Small intestine (tissue), 7 donors: ENCODE measurements around the gene GRB10. TPM values are rescaled to one million over a fixed set of nuclear protein-coding genes. Genes with fewer than 3 reads are reported as not detected.

Experiments used
- DNase-seq, 2 donors: peaks; one replicate each; pipeline versions ENCODE4 v3.0.0 to v3.0.0-alpha.2; 2013
- FAIRE-seq: peaks from 2 replicates; lab custom pipeline; 2012; peaks lifted over from hg19 to GRCh38; lab: Jason Lieb, UNC
- H3K27ac ChIP-seq, 3 donors: one replicate each; pipeline ENCODE4 v1.5.1; 2013; ENCODE audit warnings: low read length in 2 of 3, mild to moderate bottlenecking in 2 of 3, control low read depth in 1 of 3, inconsistent platforms in 1 of 3, low read depth in 1 of 3, moderate library complexity in 1 of 3
- H3K27me3 ChIP-seq, 3 donors: one replicate each; pipeline ENCODE4 v1.6.1; 2013; ENCODE audit warnings: low read length in 3 of 3, inconsistent platforms in 1 of 3; ENCODE audit not compliant: control insufficient read depth in 3 of 3, insufficient read depth in 3 of 3
- H3K36me3 ChIP-seq, 3 donors: one replicate each; pipeline ENCODE4 v1.6.1; 2013; ENCODE audit warnings: low read length in 3 of 3, inconsistent platforms in 1 of 3, low read depth in 1 of 3, mild to moderate bottlenecking in 1 of 3, moderate library complexity in 1 of 3; ENCODE audit not compliant: control insufficient read depth in 3 of 3, insufficient read depth in 2 of 3
- H3K4me1 ChIP-seq, 3 donors: one replicate each; pipeline ENCODE4 v1.6.1; 2013; ENCODE audit warnings: low read length in 2 of 3, inconsistent platforms in 1 of 3, low read depth in 1 of 3, mild to moderate bottlenecking in 1 of 3, moderate library complexity in 1 of 3; ENCODE audit not compliant: control insufficient read depth in 3 of 3, insufficient read depth in 2 of 3
- H3K4me3 ChIP-seq, 3 donors: one replicate each; pipeline ENCODE4 v1.5.1; 2013; ENCODE audit warnings: low read length in 3 of 3, control low read depth in 1 of 3, inconsistent platforms in 1 of 3, low read depth in 1 of 3, mild to moderate bottlenecking in 1 of 3, moderate library complexity in 1 of 3
- H3K9me3 ChIP-seq, 2 donors: one replicate each; pipeline ENCODE4 v1.6.1; 2013; ENCODE audit warnings: low read depth in 1 of 2, low read length in 1 of 2; ENCODE audit not compliant: control insufficient read depth in 2 of 2, insufficient read depth in 1 of 2
- WGBS, 3 donors: extraction: QIAGEN DNeasy Blood & Tissue Kit; methylation state at CpG; one replicate each; pipeline ENCODE4 v1.1.7; 2013; 5-methylcytosine and 5-hydroxymethylcytosine counted together
- polyA plus RNA-seq, 4 donors: library from polyadenylated mRNA; stranded (reverse) in 3 of 4; unstranded in 1 of 4; fragments of 200-250 nt in 3 of 4; fragments of 120-200 nt in 1 of 4; gene quantifications; one replicate each; pipeline versions ENCODE4 v1.2.1 to v1.2.3, GENCODE V29; 2013
- donor health status: healthy with polysubstance abuse.
- donor health status: control.
- donor health status: control.
- donor health status: Bipolar disorder and iron deficiency.
- donor health status: healthy.

GRB10 gene
- polyA plus RNA-seq, 4 donors: 14.5 to 33.8 (median 22.1) TPM

DNA sequence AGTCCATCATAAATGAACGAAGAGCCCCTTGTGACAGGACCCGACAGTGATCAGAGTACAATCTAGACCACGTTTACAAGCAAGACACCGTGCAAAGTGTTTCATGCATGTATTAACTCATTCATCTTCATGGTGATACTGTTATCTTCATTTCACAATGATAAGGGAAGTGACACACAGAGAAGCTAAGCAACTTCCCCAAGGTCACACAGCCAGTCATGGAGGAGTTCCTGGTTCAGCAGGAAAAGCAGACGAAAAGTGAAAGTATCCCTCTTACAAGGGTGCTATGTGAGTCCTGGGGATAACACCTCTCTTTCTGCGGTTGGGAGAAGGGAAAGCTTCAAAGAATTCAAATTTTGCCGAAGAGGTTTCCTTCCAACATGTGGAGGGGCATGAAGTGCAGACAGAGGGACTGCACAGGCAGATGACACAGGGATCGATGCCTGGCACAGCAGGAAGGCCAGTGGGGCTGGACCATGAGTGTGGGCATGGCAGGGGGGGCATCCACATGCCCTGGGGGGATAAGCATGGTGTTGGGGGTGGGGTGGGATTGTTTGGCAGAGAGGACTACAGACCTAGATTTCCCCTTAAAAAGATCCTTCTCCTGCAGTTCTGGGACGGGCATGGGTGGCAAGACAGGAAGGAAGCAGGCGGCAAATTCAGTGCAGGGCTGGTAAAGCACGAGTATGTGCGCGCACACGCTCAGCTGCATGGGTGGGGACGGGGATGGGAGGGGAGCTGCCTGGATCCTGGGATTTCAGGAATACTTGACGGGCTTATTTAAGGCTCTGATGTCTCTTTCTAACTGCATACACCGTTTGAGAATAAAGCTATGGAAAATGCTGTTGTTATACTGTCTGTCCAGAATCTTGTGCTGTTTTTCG, 184.0 kb downstream of the GRB10 start:
- no peak overlapping the region for H3K4me3 ChIP-seq
- H3K9me3 ChIP-seq: no peaks in the 10 kb centered on the region
- H3K4me1 ChIP-seq: no peaks in the 10 kb centered on the region
- H3K27ac ChIP-seq: no peak overlapping the region
- FAIRE-seq (no peak), DNase-seq (no peak)
- WGBS, 3 donors: 79 to 84% (median 83%) methylated on average over 18 of the region's 18 CpGs
- no peaks in the 10 kb centered on the region for H3K27me3 ChIP-seq
- peaks cover 6 to 28% (median 7%) of the 10 kb centered on the region in 3 donors for H3K36me3 ChIP-seq

DNA sequence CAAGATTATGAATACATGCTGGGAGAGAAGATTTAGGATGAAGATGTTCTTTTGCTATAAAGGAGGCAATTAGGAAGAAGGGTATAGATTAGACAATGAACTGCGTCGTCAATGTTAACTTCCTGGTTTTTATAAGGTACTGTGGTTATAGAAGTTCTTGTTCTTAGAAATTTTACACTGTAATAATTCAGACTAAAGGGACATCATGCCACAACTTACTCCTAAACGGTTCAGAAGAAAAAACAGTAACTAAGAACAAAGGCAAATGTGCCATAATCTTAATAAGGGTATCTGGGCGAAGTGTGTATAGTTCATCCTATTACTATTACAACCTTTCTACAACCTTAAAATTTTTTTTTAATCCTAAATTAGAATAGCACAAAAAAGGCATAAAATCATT, 186.2 kb downstream of the GRB10 start:
- DNase-seq (no peak), FAIRE-seq (no peak)
- Histone ChIP-seq H3K27ac (no peak overlapping the region), H3K4me3 (no peak overlapping the region), H3K36me3 (peaks cover 5 to 34% (median 6%) of the 10 kb centered on the region in 3 donors), H3K27me3 (no peaks in the 10 kb centered on the region), H3K4me1 (peaks cover 0 to 5% (median 0%) of the 10 kb centered on the region in 3 donors), H3K9me3 (no peaks in the 10 kb centered on the region)
- WGBS, 3 donors: 71 to 80% (median 71%) methylated on average over 4 of the region's 4 CpGs

DNA sequence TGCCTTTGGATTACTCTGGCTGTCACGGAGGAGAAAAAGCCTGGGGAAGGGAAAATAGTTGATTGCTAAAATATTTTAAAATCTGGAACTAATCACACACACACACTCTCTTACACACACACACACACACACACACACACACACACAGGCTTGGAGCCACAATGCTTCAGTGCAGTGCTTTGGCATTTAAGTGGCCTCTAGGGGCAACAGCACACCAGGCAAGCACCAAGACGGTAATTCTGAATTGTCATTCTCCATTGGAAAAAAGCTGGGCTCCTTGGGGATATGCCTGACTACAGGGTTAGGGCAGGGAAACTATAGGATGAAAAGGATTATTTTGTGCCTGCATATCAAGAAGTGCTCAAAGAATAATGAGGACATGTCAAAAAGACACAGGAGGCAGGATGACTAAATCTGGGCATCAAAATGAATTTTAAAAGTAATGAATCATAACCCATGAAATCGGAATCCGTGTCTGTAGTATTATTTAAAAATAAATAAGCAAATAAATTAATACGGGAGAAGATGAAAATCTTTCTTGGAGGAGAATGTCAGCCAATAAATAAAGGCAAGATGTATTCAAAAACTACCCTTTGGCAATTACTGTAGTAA, 187.1 kb downstream of the GRB10 start:
- Histone ChIP-seq H3K27me3 (no peaks in the 10 kb centered on the region), H3K36me3 (peaks cover 5 to 34% (median 6%) of the 10 kb centered on the region in 3 donors), H3K9me3 (no peaks in the 10 kb centered on the region), H3K4me3 (no peak overlapping the region), H3K4me1 (peaks cover 0 to 12% (median 0%) of the 10 kb centered on the region in 3 donors), H3K27ac (no peak overlapping the region)
- DNase-seq (peak; percentile 48 to 53), FAIRE-seq (no peak)
- 47 to 75% (median 56%) methylated on average over 5 of the region's 5 CpGs for WGBS, 3 donors

DNA sequence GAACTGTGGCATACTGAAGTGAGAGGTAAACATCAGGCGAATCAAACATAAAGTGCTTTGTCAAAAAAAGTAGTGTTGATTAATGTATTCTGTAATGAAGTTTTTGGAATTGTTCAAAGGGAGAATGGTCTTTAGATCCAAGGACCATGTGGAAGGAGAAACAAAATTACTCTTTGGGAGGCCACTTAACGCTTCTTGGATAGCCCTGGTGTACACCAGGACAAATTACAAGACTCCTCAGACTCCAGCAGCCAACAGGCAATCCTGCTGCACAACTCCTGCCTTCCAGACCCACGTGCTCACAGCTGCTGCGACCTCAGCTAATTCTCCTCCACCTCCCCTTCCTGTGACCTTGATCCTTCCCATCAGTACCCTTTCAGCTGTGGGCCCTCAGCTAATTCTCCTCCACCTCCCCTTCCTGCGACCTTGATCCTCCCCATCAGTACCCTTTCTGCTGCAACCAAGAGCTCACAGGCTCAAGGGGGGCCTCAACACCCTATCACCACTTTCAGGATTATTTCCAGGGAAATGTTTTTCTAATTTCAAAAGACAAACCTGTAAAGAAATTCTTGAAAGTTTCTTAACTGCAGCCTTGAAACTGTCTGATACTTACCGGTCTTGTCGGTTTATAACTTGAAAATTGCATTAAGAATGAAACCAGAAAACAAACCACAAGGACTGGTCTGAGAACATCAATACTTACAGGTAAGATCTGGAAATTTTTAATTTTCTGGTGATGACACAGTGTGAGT, 187.8 kb downstream of the GRB10 start:
- no peak for DNase-seq
- Histone ChIP-seq H3K27ac (no peak overlapping the region), H3K27me3 (no peaks in the 10 kb centered on the region), H3K9me3 (no peaks in the 10 kb centered on the region), H3K36me3 (peaks cover 5 to 34% (median 6%) of the 10 kb centered on the region in 3 donors), H3K4me1 (peaks cover 0 to 12% (median 0%) of the 10 kb centered on the region in 3 donors), H3K4me3 (no peak overlapping the region)
- no peak for FAIRE-seq
- WGBS, 3 donors: 63 to 72% (median 69%) methylated on average over 7 of the region's 7 CpGs

DNA sequence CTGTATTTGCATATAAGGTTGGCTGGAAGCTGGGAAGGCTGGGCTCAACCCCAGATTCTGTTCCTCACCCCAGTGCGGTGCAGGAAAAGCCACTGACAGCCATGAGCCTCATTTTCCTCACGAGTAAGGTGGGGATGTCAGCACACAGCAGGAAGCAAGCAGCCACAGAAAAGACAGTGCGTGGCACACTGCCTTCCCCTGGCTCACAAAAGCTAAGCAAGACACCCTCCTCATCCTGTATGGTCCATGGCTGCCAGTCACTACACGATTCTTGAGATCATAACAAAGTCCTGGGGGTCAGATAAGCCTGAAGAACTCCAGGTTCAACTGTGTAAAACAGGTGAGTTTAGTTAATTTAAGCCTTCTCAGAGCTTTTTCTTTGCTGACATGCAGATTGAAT, 188.6 kb downstream of the GRB10 start:
- H3K4me1 ChIP-seq: peaks cover 0 to 12% (median 0%) of the 10 kb centered on the region in 3 donors
- no peak overlapping the region for H3K4me3 ChIP-seq
- DNase-seq: no peak
- no peaks in the 10 kb centered on the region for H3K9me3 ChIP-seq
- 74 to 82% (median 81%) methylated on average over 4 of the region's 4 CpGs for whole genome bisulfite sequencing, 3 donors
- H3K27ac ChIP-seq: no peak overlapping the region
- no peaks in the 10 kb centered on the region for H3K27me3 ChIP-seq
- H3K36me3 ChIP-seq: peaks cover 5 to 28% (median 6%) of the 10 kb centered on the region in 3 donors
- no peak for FAIRE-seq

DNA sequence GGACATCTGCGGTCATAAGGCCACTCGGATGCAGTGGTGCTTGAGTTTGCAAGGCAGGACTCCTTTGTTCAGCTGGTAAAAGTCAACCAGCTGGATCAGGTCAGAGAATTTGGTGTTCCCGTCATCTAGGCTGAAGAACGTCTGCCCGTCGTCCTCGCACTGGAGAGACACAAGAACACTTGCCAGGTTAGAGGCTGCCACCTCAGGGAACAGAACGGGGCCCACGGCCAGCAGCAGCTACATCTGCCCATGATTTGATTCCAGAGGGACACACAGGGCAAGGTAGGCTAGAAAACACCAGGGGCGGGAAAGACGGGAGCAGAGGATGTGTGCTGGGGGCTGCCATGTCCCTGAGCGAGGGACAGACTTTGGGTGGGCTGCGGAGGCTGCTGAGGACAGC, 189.8 kb downstream of the GRB10 start:
- no peak overlapping the region for H3K27ac ChIP-seq
- DNase-seq (no peak), FAIRE-seq (no peak)
- no peaks in the 10 kb centered on the region for H3K9me3 ChIP-seq
- no peaks in the 10 kb centered on the region for H3K27me3 ChIP-seq
- WGBS, 3 donors: 91 to 96% (median 96%) methylated on average over 13 of the region's 13 CpGs
- H3K36me3 ChIP-seq: peaks cover 2 to 26% (median 2%) of the 10 kb centered on the region in 3 donors
- peaks cover 0 to 12% (median 0%) of the 10 kb centered on the region in 3 donors for H3K4me1 ChIP-seq
- H3K4me3 ChIP-seq: no peak overlapping the region

DNA sequence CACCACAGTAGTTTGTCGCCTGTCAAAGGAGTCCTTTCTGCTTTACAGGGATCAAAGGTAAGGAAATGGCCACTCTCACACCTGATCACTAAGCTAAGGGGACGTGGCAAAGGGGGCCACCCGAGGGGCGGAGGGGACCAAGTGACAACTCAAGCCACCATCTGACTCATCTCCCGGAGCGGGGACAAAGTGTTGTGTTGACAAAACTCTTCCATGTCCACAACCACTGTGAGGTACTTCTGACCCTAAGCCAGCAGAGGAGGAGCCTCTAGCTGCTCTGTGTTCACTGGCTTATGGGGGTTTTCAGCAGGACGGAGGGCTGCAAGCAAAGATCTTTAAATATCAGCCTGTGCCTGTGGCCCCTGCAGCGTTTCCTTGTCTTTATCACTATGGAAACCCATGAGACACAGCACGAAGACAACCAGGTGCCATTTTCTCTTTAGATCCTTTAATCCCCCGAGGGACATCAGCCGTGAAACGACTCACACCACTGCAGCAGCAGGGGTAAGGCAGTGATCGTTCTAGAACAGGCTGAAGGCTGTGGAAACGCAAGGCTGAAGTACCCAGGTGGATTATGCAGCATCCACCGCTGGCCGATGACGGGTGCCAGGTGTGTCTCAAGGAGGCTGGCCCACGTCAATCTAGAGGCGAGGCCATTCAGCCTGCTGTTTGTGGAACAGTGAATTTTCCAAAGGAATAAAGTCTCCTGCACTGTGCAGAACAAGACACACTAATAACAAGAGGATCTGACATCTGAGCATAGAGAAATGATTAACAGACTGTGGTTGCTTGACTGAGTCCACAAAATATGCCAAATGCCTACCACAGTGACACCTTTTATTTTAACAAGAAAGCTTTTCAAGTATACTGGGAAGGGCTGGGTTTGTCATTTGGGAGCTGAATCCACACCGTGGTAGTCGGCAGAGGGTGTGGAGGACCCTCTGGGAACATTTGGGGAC, 190.9 kb downstream of the GRB10 start:
- H3K36me3 ChIP-seq: peaks cover 0 to 21% (median 2%) of the 10 kb centered on the region in 3 donors
- H3K27me3 ChIP-seq: no peaks in the 10 kb centered on the region
- no peak overlapping the region for H3K4me3 ChIP-seq
- FAIRE-seq (no peak), DNase-seq (peak in 1 of 2 donors; percentile 71)
- H3K27ac ChIP-seq: peak overlapping the region in 1 of 3 donors; percentile 59
- peaks cover 0 to 12% (median 0%) of the 10 kb centered on the region in 3 donors for H3K4me1 ChIP-seq
- no peaks in the 10 kb centered on the region for H3K9me3 ChIP-seq
- 64 to 82% (median 76%) methylated on average over 21 of the region's 21 CpGs for WGBS, 3 donors
